ENCODE data around the gene PPP1CA.
A peak's percentile ranks its signal among the peaks of the same experiment; 100 is the strongest.
"Not testable (repeated sequence)": the region's sequence is repeated elsewhere in the genome, so short reads cannot be mapped to it uniquely, and the experiment has no call there.

PPP1CA gene

DNA sequence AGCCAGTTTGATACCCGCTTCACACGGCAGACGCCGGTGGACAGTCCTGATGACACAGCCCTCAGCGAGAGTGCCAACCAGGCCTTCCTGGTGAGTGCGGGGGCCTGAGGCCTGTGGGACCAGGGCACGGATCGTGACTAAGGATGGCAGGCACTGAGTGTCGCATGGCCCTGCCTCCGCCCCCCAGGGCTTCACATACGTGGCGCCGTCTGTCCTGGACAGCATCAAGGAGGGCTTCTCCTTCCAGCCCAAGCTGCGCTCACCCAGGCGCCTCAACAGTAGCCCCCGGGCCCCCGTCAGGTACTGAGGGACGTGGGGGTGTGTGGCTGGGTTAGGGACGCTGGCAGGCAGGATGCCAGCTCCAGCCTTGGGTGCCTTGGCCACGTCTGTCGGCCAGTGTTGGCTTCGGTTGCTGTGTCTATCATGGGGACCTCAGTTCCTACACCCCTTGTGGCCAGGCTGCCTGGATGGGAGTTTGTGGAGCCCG is 32.8 kb upstream of the PPP1CA start:
- no peak for DNase-seq

DNA sequence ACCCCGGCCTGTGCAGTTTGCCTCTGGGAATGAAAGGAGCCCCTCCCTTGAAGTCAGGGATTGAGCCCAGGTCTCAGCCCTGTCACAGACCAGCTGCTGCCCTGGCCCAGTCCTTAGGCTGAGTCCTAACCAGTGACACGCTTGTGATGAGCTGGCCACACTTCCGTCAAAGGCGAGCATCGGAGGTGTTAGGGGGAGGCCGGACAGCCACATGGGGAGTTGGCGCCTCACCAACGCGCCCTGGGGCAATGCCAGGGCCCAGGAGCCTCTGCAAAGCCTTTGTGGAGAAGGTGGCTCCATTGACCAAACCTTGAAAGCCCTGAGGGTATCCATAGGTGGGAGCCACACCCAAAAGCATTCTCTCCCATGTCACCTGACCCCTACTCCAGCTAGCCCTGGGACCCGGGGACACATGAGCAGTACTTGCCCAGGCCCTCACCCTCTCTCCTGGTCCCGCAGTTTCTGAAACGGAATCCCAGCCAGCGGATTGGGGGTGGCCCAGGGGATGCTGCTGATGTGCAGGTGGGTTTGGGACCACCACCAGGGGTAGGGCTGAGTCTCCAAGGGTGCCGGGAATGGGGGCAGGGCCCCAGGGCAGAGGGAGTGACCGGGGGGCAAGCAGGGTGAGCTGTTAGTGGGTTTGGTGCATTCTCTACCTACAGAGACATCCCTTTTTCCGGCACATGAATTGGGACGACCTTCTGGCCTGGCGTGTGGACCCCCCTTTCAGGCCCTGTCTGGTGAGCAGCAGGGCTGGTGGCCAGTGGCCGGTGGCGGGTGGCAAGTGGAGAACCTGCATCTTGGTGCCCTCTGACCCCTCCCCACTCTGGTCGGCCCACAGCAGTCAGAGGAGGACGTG is 32.1 kb upstream of the PPP1CA start:
- DNase-seq = no peak

GRCh38 chr11:67432655-67433349 is 31.1 kb upstream of the PPP1CA start:
- no peak for DNase-seq

DNA sequence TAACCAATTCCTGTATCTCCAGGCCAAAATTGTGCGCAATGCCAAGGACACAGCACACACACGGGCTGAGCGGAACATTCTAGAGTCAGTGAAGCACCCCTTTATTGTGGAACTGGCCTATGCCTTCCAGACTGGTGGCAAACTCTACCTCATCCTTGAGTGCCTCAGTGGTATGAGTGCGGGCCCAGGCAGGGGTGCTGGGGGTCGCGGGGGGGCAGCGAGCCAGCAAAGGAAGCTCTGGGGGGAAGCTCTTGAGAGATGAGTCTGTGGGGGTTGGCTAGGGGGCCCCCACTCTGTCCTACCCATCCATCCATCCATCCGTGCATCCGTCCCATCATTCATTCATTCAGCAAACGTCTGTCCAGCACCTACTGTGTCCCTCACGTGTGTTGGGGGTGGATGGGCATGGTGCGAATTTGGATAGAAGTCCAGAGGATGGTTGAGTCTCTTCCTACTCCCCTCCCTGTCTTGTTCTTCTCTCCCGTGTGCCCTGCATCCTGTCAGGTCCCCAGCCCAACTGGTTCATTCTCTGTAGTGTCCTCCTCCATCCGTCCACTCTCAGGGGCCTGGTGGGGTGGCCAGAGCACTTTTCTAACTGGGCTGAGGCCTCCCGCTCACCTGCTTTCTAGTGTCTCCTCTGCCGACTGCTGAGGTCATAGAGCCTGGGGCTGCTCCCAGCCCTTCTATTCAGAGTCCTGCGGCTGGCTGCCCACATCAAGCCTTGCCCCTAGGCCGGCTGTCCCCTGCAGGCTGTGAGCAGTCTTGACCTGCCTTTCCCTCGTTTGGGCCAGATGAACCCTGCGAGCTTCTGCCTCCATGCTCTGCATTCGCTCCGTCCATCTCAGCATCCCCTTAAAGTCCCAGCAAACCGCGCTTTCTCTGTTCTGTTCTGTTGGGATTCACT is 29.9 kb upstream of the PPP1CA start:
- DNase-seq = no peak

GRCh38 chr11:67429722-67430121 is 28.1 kb upstream of the PPP1CA start:
- DNase-seq = no peak

DNA sequence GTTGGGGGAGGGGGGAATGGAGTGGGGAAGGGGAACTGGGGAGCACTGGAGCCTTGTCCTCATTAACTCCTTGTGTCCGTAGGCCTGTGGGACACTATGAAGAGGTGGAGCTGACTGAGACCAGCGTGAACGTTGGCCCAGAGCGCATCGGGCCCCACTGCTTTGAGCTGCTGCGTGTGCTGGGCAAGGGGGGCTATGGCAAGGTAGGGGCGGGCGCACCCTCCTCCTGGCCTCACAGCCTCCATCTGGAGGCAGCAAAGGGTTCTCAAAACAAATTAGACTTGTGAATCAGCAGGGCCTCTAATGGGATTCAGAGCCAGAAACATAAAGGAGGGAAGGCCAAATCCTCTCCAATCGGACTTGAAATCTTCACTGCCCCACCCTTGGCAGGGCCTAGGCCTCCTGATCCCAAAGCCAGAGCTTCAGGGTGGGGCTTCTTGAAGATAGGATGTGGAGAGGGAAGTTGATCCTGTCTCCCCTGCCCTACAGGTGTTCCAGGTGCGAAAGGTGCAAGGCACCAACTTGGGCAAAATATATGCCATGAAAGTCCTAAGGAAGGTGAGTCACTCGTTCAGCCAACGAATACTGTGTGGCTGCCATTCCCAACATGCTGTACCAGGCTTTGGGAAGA is 27.5 kb upstream of the PPP1CA start:
- no peak for DNase-seq

GRCh38 chr11:67428052-67429001 is 26.7 kb upstream of the PPP1CA start, which contains the start of gene RPS6KB2:
RPS6KB2 (plus strand) TSS chr11:67428494; CDS start chr11:67428546, 52 bp downstream.
- DNase-seq = peak; percentile 99

GRCh38 chr11:67427364-67427859 is 25.8 kb upstream of the PPP1CA start:
- not testable (repeated sequence) for DNase-seq

- no peak for DNase-seq
These were observed 22.4 kb upstream of the PPP1CA start for GRCh38 chr11:67423891-67424613.

- DNase-seq = no peak
These were observed 21.8 kb upstream of the PPP1CA start for GRCh38 chr11:67423466-67423865.

DNA sequence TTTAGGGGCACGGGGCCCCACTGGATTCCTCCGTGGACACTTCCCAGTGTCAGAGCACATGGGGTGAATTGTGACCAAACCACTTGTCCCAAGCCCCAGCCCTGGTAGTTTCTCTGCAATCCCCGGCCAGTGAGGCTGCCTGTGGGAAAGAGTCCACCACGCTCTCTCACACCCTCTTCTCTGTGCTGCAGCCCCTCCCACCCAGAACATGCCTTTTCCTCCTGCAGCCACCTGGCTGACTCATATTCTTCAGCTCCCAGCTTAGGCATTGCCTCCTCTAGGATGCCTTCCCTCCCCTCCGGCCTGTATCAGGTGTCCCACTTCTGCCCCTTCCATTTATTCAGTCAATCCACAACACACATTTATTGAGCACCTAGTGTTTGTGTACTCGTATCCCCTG is 21.2 kb upstream of the PPP1CA start:
- DNase-seq = no peak

GRCh38 chr11:67421430-67422031 is 19.9 kb upstream of the PPP1CA start:
- no peak for DNase-seq

DNA sequence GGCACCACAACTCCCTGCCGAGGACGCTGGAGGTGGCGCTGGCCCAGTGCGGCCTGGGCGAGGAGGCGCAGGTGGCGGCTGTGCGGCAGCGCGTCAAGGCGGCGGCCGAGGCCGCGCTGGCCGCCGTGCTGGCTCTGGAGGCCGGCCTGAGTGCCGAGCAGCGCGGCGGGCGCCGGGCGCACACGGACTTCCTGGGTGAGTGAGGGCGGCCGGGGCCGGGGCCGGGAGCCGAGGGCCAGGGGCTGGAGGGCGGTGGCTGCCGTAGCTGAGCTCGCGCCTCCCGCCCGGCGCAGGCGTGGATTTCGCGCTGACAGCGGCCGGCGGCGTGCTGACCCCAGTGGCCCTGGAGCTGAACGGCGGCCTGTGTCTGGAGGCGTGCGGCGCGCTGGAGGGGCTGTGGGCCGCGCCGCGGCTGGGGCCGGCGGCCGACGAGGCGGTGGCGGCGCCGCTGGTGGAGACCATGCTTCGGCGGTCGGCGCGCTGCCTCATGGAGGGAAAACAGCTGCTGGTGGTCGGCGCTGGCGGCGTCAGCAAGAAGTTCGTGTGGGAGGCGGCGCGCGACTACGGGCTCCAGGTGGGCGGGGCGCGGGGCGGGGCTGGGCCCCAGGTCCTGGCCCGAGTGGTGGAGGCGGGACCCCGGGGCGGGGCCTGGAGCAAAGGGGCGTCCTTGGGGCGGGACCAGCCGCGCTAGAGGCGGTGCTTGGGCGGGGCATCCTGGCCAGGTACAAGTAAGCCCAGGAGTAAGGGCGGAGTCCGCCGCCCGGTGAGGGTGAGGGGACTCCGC is 19.2 kb upstream of the PPP1CA start:
- DNase-seq = peak; percentile 97

- DNase-seq = no peak
These were observed 18.5 kb upstream of the PPP1CA start for GRCh38 chr11:67420147-67420645.

- no peak for DNase-seq
These were observed 17.8 kb upstream of the PPP1CA start for GRCh38 chr11:67419325-67420049.

DNA sequence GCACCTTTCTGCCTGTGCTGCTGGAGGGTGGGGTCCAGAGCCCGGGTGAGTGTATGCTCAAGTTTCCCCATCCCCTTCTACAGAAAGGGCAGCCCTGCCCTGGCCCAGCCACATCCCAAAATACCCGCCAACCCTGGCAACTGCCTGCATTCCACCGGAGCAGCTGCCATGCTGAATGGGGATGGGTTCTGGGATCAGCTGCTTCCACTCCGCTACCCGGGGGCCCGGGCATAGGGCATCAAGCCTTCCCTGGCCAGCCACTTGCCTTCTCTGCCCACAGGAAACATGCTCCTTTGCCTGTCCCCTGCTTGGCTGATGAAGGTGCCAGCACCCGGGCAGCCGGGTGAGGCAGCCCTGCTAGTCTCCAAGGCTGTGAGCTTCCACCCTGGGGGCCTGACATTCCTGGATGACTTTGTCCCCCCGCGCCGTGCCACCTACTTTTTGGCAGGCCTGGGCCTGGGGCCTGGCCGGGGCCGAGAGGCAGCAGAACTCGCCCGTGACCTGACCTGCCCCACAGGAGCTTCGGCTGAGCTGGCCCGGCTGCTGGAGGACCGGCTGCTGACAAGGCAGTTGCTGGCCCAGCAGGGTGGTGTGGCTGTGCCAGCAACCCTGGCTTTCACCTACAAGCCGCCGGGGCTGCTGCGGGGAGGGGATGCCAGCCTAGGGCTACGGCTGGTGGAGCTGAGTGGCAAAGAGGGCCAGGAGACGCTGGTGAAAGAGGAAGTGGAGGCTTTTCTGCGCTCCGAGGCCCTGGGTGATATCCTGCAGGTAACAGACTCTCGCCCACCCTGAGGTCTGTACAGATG is 17.0 kb upstream of the PPP1CA start:
- no peak for DNase-seq

DNA sequence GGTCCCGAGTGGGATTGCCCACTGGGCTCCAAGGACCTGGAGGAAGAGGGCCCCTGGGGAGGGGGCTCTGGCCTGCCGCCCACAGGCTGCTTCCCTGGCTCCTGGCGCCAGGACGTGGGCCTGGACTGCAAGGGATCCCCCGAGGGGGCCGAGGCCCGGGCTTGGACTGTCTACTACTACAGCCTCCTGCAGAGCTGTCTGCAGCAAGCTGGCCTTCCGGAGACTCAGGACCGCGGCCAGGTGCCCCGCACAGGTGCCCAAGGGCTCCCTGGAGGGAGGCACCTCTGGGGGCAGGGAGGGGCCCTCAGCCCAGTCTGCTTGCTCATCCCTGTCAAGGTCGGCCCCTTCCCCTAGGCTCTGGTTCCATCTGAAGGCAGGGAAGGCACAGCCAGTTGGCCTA is 15.8 kb upstream of the PPP1CA start:
- DNase-seq = no peak

Data from stimulated activated CD4-positive, alpha-beta T cell treated with anti-CD3 and anti-CD28 coated beads, Interleukin-1b, Interleukin-23, amount 100 ng/mL, for 48 hours (primary cell).